ENCODE measurements around the gene DPP8. TPM values are rescaled to one million over a fixed set of nuclear protein-coding genes. Genes with fewer than 3 reads are reported as not detected.

The DPP8 gene
- polyA plus RNA-seq, 1 donor from 2014 or later, result 18.6 TPM

GRCh38 chr15:65402961-65403360 is 114.5 kb downstream of the DPP8 start:
- no peaks in the 10 kb centered on the region for H3K79me2 ChIP-seq (replicated peaks; ENCODE audit: insufficient read depth, low read length)
- no peak overlapping the region for H3K9ac ChIP-seq (ENCODE audit: low read length)
- no peaks in the 10 kb centered on the region for H3K9me3 ChIP-seq (ENCODE audit: low read length)
- no peaks in the 10 kb centered on the region for H3K36me3 ChIP-seq (ENCODE audit: insufficient read depth, low read length)
- no peak overlapping the region for H2AFZ ChIP-seq (ENCODE audit: low read depth, low read length)
- H3F3A ChIP-seq (ENCODE audit: insufficient read depth, low read length, poor library complexity, severe bottlenecking), result no peaks in the 10 kb centered on the region
- no peaks in the 10 kb centered on the region for H3K27me3 ChIP-seq (ENCODE audit: insufficient read depth, low read depth, low read length)
- TF ChIP-seq REST (IDR thresholded peaks at IDR 0.05; ENCODE audit: borderline replicate concordance) (no peak), MXI1 (conservative IDR thresholded peaks at IDR 0.05; ENCODE audit: poor library complexity, severe bottlenecking) (no peak), TAF1 (IDR thresholded peaks at IDR 0.05; ENCODE audit: low read depth) (no peak), CTCF (IDR thresholded peaks at IDR 0.05; ENCODE audit: poor library complexity, severe bottlenecking) (no peak), SMC3 (conservative IDR thresholded peaks at IDR 0.05; ENCODE audit: poor library complexity) (no peak), RAD21 (conservative IDR thresholded peaks at IDR 0.05) (no peak), POLR2AphosphoS5 (IDR thresholded peaks at IDR 0.05) (no peak), EP300 (conservative IDR thresholded peaks at IDR 0.05; ENCODE audit: poor library complexity, severe bottlenecking) (no peak), EZH2 (IDR thresholded peaks at IDR 0.05; ENCODE audit: borderline replicate concordance, insufficient read depth, low read length, poor library complexity, severe bottlenecking) (no peak)
- H4K20me1 ChIP-seq (ENCODE audit: insufficient read depth), result no peaks in the 10 kb centered on the region
- no peaks in the 10 kb centered on the region for H3K9me2 ChIP-seq (ENCODE audit: insufficient read depth, low read length)
- H3K4me3 ChIP-seq (ENCODE audit: low read length), result no peak overlapping the region
- H3K27ac ChIP-seq (ENCODE audit: low read length), result no peak overlapping the region
- H3K4me2 ChIP-seq (ENCODE audit: low read length), result no peak overlapping the region

GRCh38 chr15:65401611-65402240 is 115.8 kb downstream of the DPP8 start:
- H4K20me1 ChIP-seq (ENCODE audit: insufficient read depth), result no peaks in the 10 kb centered on the region
- H3K9me2 ChIP-seq (ENCODE audit: insufficient read depth, low read length), result no peaks in the 10 kb centered on the region
- H3K79me2 ChIP-seq (replicated peaks; ENCODE audit: insufficient read depth, low read length), result no peaks in the 10 kb centered on the region
- H2AFZ ChIP-seq (ENCODE audit: low read depth, low read length), result no peak overlapping the region
- no peak overlapping the region for H3K4me3 ChIP-seq (ENCODE audit: low read length)
- no peak overlapping the region for H3K4me2 ChIP-seq (ENCODE audit: low read length)
- no peaks in the 10 kb centered on the region for H3K27me3 ChIP-seq (ENCODE audit: insufficient read depth, low read depth, low read length)
- TF ChIP-seq SMC3 (conservative IDR thresholded peaks at IDR 0.05; ENCODE audit: poor library complexity) (no peak), RAD21 (conservative IDR thresholded peaks at IDR 0.05) (no peak), TAF1 (IDR thresholded peaks at IDR 0.05; ENCODE audit: low read depth) (no peak), CTCF (IDR thresholded peaks at IDR 0.05; ENCODE audit: poor library complexity, severe bottlenecking) (no peak), POLR2AphosphoS5 (IDR thresholded peaks at IDR 0.05) (no peak), EZH2 (IDR thresholded peaks at IDR 0.05; ENCODE audit: borderline replicate concordance, insufficient read depth, low read length, poor library complexity, severe bottlenecking) (no peak), EP300 (conservative IDR thresholded peaks at IDR 0.05; ENCODE audit: poor library complexity, severe bottlenecking) (no peak), MXI1 (conservative IDR thresholded peaks at IDR 0.05; ENCODE audit: poor library complexity, severe bottlenecking) (no peak)
- no peak overlapping the region for H3K9ac ChIP-seq (ENCODE audit: low read length)
- H3K9me3 ChIP-seq (ENCODE audit: low read length), result no peaks in the 10 kb centered on the region
- H3F3A ChIP-seq (ENCODE audit: insufficient read depth, low read length, poor library complexity, severe bottlenecking), result no peaks in the 10 kb centered on the region
- H3K36me3 ChIP-seq (ENCODE audit: insufficient read depth, low read length), result no peaks in the 10 kb centered on the region
- no peak overlapping the region for H3K27ac ChIP-seq (ENCODE audit: low read length)
